Nucleus accumbens (tissue), 56 donors: Measurements from ENCODE around the gene ANKS1A.
"Not testable (repeated sequence)": the region's sequence is repeated elsewhere in the genome, so short reads cannot be mapped to it uniquely, and the experiment has no call there.

Experiments used
- DNase-seq, 56 donors: peaks; one replicate each; lab custom pipeline; 2025; lab: John Stamatoyannopoulos, UW

ANKS1A gene

GRCh38 chr6:34888874-34889555, at the start of gene ANKS1A:
ANKS1A (plus strand) TSS chr6:34889255; CDS start chr6:34889403, 148 bp downstream.
- peak in 54 of 56 donors; percentile 56 to 93 (median 80) for DNase-seq

DNA sequence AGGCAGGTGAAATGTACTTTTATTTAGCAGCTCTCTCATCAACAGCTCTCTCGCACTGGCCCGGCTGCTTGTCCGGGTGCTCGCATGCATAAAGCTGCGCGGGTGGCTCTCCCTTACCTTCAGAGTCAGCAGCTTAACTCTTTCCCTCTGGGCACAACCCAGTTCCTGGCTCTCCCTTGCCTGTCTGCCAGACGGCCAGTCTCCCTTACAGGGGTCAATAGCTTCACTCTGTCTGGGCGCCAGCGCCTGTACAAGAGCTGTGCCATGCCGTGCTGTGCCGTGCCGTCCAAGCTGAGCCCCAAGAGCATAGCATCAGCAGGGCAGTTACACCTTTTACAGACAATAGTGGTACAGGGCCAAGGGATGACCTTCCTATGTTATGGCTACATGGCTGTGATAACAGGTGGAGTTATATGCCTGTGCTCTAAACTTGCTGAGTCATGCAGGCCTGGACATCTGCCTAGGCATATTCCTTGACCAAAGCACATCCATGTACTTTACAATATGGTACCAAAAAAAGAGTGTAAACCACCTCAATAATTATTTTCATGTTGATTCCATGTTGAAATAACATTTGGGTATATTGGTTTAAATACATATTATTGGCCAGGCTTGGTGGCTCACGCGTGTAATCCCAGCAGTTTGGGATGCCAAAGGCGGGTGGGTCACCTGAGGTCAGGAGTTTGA, 49.2 kb upstream of the ANKS1A start:
- DNase-seq = no peak

GRCh38 chr6:34849066-34849465, 40.0 kb upstream of the ANKS1A start:
- not testable (repeated sequence) for DNase-seq

GRCh38 chr6:34851361-34851760, 37.7 kb upstream of the ANKS1A start:
- no peak for DNase-seq

- no peak for DNase-seq
Measured at GRCh38 chr6:34852406-34853085, 36.5 kb upstream of the ANKS1A start.

- DNase-seq = no peak
Measured at GRCh38 chr6:34855463-34855862, 33.6 kb upstream of the ANKS1A start.

GRCh38 chr6:34858681-34859080, 30.4 kb upstream of the ANKS1A start:
- DNase-seq = no peak

GRCh38 chr6:34859951-34860350, 29.1 kb upstream of the ANKS1A start:
- DNase-seq = no peak

DNA sequence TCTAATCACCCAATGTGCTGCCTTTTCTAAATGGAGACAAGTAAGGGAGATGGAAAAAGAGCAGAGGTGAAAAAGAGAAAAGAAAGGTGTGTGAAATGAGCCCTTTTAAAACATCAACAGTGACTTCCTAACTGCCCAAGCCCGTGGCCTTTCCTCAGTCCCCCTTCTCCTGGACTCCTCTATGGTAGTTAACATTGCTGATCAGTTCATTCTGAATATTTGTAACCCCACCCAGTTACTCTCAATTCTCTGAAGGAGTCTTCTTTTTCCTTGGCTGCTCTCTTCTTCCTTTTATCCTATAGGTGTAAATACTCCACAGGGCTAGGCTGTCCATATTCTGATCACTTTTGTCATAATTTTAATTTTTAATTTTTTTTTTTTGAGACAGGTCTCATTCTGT, 28.3 kb upstream of the ANKS1A start:
- DNase-seq = no peak

- no peak for DNase-seq
Measured at GRCh38 chr6:34864007-34864406, 25.0 kb upstream of the ANKS1A start.

DNA sequence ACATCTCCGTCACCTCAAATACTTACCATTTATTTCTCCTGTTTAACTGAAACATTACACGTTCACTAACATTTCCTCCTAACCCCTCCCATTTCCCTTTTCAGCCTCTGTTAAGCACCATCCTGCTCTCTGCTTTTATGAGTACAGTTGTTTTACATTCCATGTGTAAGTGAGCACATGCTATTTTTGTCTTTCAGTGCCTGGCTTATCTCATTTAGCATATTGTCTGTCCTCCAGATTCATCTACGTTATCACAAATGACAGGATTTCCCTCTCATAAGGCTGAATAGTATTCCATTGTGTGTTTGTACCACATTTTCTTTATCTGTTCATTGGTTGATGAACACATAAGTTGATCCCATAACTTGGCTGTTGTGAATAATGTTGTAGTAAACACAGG, 23.9 kb upstream of the ANKS1A start:
- no peak for DNase-seq

DNA sequence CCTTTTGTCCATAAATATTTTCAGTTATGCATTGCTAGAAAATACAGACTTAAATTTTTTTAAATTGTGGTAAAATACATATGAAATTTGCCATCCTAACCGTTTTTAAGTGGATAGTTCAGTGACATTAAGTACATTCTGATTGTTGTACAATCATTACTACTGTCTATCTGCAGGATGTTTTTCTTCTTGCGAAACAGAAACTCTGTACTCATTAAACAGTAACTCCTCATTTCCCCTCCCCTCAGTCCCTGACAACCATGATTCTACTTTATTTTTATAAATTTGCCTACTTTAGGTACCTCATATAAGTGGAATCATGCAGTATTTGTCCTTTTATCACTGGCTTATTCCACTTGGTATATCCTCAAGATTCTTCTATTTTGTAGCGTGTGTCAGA, 22.5 kb upstream of the ANKS1A start:
- no peak for DNase-seq

DNA sequence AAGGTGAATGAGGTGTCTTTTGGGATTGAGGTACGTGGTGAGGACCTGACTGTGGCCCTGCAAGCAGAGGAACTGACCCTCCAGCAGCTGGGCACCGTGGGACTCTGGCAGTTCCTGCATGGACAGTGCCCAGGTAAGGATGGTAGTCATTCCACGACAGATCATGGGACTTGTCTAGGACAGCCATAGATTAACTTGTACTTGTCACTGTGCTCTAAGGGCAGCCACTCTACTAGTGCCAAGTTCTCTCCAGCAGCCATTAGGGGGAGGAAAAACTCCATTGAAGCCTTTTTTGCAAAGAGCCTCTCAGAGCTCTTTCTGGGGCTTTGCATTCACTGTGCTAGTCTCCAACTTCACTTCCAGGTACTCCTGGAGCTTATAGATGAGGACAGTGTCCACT, 21.6 kb upstream of the ANKS1A start:
- no peak for DNase-seq

DNA sequence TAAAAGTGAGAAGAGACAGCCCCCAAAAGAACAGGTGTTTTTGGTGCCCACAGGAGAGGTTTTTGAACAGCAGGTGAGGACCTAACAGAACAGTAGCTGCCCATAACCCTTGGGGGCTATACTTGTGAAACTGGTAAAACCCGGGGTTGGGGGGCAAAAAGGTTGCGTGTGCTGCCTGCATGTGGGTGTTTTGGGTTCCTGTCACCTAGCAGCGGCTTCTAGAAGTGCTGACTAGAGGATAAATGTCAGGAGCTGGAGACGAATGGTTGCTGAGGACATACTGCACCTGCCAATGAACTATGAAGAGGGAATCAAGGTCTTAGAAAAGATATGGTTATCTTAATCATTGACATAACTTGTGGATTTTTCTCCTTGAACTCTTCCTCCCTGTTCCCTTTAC, 17.2 kb upstream of the ANKS1A start:
- DNase-seq = no peak

DNA sequence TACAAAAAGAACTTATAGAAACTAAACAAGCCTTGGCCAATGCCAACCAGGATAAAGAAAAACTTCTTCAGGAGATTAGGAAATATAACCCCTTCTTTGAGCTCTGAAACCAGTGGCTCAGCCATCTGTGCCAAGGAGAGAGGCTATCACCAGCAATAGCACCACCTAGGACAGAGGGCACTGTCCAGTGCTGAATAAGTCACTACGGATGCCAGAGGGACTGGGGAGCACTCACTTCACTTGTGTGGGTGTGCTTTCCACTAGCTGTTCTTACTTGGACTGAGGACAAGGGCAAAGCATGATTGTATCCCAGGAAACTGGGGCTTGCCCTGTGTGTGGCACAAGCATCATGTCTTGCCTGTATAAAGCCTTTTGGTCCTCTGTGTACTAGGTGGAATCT, 16.7 kb upstream of the ANKS1A start:
- no peak for DNase-seq

- no peak for DNase-seq
Measured at GRCh38 chr6:34875292-34876213, 13.5 kb upstream of the ANKS1A start.

- no peak for DNase-seq
Measured at GRCh38 chr6:34876472-34876871, 12.6 kb upstream of the ANKS1A start.

- DNase-seq = no peak
Measured at GRCh38 chr6:34877259-34877658, 11.8 kb upstream of the ANKS1A start.

DNA sequence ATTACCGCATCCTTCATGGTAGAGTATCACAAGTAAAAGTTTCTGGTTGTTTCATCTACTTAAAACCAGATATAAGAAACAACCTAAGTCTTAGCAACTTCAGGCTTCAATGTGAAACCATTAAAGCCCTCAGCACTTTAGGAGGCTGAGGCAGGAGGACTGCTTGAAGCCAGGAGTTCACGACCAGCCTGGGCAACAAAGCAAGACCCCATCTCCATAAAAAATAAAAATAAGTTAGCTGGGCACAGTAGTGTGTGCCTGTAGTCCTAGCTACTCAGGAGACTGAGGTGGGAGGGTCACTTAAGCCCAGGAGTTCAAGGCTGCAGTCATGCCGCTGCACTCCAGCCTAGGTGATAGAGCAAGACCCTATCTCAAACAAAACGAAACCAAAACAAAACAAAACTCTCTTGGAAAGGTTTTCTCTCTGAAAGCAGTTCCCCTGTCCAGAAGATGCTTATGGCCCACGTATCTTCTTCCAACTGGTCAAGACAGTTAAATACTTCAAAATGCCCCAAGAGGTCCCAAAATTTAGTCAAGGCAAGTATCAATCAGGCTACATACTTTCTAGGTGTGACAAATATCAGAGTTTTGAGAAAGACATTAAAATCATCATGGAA, 11.1 kb upstream of the ANKS1A start:
- no peak for DNase-seq

DNA sequence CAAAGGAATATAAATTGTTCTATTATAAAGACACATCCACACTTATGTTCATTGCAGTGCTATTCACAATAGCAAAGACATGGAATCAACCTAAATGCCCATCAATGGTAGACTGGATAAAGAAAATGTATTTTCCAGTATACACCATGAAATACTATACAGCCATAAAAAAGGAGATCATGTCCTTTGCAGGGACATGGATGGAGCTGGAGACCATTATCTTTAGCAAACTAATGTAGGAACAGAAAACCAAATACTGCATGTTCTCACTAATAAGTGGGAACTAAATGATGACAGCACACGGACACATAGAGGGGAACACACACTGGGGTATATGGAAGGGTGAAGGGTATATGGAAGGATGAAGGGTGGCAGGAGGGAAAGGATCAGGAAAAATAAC, 5.0 kb upstream of the ANKS1A start:
- not testable (repeated sequence) for DNase-seq
